Left renal pelvis (tissue), 4 donors: ENCODE results near the gene PDGFD. TPM values are rescaled to one million over a fixed set of nuclear protein-coding genes. Genes with fewer than 3 reads are reported as not detected.

Source experiments
- DNase-seq, 4 donors: peaks; one replicate each; pipeline ENCODE4 v3.0.0-alpha.2; 2013; ENCODE audit warnings: low read depth in 4 of 4, low spot score in 3 of 4
- polyA plus RNA-seq, 4 donors: library from polyadenylated mRNA; unstranded; fragments of 120-200 nt; gene quantifications; one replicate each; pipeline ENCODE4 v1.2.1, GENCODE V29; 2013; ENCODE audit not compliant: insufficient read length in 4 of 4

Gene PDGFD
- 10 to 100 TPM; 20.7 to 84.9 (median 36.6) TPM for polyA plus RNA-seq

GRCh38 chr11:104164028-104164520 is at the start of gene PDGFD:
TSS of gene PDGFD (minus strand) at chr11:104164147.
- DNase-seq, result peak; percentile 25 to 54 (median 50)

- DNase-seq, result no peak
These were observed 43.0 kb upstream of the PDGFD start for GRCh38 chr11:104206936-104207335.

DNA sequence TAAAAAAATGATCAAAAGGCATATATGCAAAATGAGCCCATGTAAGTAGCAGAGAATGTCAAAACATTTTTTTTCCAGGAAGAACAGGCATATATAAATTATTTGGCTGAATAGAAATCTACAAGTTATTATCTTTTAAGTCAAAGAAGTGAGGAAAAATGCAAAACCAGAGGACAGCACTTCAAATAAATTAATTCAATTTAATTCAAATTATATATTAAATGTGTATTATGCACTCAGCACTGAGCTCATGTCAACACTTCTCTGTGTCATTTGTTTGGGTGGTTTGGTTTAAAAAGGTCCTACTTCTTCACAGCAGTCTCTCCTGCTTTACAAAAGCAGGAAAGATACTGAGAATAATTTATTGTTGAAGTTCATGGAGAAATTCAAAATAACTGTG is 41.9 kb upstream of the PDGFD start:
- DNase-seq, result no peak

DNA sequence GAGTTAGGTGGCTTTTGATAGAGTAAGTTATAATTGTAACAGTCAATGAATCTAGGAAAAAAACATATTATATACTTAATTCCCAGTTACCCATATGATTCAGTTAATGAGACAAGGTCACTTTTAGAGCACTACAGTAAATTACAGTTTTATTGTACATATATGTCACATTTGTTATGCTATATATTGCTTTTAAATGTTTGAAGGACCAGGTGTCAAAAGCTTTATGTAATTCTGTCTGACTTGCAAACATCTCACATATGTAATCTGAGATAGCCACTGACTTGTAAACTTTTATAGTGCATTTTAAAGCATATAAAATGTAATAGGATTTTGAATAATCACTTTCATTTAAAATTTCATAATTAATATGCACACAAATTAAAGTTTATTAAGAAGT is 36.7 kb upstream of the PDGFD start:
- DNase-seq, result no peak

DNA sequence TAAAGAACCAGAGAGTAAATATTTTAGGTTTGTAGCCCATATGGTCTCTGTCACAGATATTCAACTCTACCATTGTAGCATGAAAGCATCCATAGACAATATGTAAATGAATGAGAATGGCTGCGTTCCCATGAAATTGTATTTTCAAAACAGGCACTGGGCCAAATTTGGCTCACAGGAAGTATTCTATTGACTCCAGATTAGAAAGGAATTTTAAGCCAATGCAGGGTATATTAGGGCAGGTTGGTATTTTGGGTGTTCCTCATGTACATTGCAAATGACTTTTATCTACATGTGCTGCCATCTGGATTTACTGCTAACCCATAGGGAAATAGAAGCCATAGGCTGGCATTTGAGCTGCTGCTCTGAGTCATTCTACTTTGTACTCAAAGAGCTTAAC is 35.1 kb upstream of the PDGFD start:
- no peak for DNase-seq

GRCh38 chr11:104198576-104198975 is 34.6 kb upstream of the PDGFD start:
- no peak for DNase-seq

- no peak for DNase-seq
These were observed 27.2 kb upstream of the PDGFD start for GRCh38 chr11:104191124-104191523.

DNA sequence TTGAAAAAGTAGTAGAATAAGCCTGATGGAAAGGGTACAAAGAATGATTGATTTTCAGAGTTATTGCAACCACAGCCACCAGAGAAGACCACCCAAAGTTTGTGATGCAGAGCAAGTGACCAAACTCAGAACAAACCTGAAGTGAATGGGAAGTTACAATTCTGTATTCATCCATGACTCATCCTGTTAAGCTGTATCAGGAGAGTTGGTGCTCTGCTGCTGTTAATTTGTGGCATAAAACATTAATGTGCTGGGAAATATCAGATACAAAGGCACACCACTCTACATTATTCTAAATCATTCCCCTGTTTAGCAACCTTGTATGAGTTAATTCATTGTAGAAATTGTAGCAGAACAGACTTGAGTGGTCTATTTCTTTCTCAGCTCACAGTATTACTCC is 19.6 kb upstream of the PDGFD start:
- DNase-seq, result no peak

- no peak for DNase-seq
These were observed 11.8 kb upstream of the PDGFD start for GRCh38 chr11:104175769-104176168.

GRCh38 chr11:104169091-104169490 is 5.1 kb upstream of the PDGFD start:
- no peak for DNase-seq

GRCh38 chr11:104165014-104165413 is 1.1 kb upstream of the PDGFD start:
- DNase-seq, result no peak

DNA sequence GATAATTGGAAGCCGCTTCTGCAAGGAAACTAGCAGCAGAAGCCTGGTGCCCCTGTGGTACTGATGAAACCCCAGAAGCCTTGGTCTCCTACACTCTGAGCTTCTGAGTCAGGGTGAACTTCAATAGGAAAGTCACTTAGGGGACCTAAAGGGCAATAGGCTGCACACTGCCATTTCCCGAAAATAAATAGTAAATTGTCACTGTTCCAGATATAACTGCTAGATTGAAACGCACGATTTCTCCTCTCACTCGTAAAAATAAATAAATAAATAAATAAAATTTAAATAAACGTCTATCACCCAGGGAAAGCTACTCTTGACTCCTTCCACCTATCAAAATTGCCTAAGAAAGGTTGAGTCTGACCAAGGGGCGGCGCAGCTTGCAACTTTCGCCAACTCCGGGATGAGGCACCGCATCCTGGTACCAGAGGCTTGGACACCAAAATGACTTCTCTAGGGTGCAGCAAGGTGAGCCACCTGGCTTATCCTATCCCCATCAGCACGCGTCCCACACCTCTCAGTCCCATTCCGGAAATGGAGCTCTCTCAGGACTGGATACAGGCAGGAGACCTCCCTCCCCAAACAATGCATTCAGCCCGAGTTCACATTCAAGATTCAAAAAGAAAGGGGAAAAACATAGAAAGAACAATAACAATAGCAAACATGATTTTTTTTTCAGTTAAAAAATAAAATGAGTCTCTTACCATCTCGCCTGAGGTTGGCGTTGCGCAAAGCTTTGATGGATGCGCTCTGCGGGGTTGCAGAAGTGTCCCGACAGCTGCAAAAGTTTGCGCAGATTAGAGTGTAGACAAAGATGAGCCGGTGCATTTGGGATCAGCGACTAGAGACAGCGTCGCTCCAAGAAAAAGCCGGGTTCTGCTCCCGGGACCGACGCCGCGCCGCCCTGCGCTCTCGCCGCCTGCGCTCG is 583 bp downstream of the PDGFD start:
- peak in 1 of 4 donors; percentile 25 for DNase-seq

DNA sequence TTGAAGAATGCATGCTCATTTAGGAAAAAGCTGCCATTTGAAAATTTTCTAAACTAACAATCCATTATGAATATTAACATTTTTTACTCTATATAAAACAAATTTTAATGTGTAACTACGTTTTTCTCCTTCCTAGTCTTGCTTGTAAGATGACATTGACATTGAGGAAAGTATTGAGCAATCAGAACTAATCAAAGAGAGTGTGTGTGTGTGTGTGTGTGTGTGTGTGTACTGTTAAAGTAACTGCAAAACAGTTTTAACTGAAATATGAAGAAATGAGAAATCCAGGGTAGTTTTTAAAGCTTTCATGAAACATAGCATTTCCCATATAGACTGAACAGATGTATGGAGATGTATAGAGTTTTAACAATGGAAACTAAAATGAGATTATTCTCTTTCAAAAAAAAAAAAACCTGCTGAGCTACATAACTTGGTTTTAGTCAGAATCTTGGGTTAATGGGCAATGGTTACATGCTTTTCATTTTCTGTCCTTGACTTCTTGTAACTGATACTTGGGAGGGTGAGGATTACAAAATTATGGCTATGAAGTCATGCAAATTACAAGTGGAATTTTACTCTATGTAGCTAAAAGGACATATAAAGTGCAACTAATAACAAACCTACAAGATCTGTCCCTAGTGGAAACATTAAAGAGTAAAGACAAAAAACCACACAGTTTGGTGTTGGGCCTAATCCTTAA is 2.0 kb downstream of the PDGFD start:
- no peak for DNase-seq

GRCh38 chr11:104159356-104159755 is 4.6 kb downstream of the PDGFD start:
- no peak for DNase-seq

GRCh38 chr11:104155375-104155774 is 8.6 kb downstream of the PDGFD start:
- DNase-seq, result no peak

GRCh38 chr11:104154296-104154695 is 9.7 kb downstream of the PDGFD start:
- no peak for DNase-seq

DNA sequence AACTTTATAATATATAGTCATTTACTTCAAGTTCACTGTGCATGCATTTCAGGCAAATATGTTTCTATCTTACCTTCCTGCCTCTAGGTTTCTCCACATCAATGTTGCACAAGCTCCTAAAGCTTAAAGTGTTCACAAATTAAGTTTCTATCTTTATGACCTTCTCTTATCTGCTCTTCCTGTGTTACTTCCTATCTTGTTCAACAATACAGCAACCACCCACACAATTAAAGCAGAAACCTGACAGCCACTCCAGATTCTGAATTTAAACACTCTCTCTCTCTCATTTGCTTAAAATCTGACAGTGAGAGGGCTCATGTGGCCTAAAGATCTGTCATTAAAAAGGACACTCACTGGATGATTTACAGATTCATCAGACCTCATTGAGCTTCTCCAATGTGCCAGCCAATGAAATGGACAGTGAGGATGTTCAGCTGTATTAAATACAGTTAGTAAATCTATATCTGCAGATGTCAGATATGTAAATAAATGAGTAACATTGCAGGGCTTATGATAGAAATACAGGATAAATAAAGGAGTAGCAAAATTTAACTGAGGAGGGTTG is 10.9 kb downstream of the PDGFD start:
- DNase-seq, result no peak

DNA sequence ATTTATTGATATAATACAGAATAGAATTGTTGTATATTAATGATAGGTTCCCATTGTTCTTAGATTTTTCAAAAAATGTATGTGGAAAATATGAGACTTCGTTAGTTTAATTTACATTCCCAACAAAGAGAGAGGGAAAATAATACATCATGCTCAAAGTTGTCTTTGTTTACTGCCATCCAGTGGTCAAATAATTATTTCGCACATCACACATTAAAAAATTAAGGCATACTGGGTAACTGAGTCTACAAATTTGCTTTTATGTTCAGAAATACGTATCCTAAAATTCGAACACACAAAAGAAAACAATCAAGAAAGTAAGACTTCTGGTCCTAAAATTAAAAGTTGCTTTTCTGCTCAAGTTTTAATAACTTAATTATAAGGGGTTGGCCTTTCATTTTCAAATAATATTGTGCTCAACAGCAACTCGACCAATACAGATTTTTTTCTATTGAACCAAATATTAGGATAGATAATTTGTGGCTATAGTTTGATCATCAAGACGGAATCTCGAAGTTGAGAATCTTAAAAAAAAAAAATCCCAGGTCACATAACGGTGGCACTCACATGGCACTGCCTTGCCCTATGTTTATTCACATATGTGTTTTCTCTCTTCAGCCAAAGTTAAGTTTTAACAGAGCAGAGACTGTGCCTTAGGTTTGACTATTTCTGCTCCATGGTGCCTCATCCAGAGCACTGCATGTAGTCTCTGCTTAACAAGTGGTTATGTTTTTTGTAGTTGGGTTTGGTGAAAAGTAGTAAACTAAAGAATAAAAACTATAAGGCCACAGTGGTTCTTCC is 12.3 kb downstream of the PDGFD start:
- DNase-seq, result no peak

GRCh38 chr11:104148706-104149105 is 15.2 kb downstream of the PDGFD start:
- DNase-seq, result no peak

DNA sequence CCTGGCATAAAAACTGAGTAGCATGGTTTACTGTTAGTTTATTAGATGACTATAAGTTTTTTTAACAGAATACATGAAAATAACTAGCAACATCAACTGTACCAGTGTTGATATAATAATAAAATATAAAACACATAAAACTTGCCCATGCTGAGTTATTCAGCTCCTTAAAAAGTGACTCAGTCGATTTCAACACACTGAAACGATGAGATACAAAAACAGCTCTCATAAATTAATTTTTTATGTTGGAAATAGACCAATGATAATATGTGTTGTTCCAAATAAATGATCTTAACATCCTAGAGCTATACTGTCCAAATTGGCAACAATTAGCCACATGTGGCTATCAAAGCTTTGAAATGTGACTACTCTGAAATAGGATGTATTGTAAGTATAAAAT is 15.9 kb downstream of the PDGFD start:
- no peak for DNase-seq

GRCh38 chr11:104146943-104147342 is 17.0 kb downstream of the PDGFD start:
- DNase-seq, result no peak
